ENCODE results near the gene KCNH5. TPM values are rescaled to one million over a fixed set of nuclear protein-coding genes. Genes with fewer than 3 reads are reported as not detected.

Gene KCNH5
- total and polyA plus RNA-seq, 2 of the 13 experiments (the other 11 are each of a cell fraction or from before 2014, with no cell fraction given) = not detected

DNA sequence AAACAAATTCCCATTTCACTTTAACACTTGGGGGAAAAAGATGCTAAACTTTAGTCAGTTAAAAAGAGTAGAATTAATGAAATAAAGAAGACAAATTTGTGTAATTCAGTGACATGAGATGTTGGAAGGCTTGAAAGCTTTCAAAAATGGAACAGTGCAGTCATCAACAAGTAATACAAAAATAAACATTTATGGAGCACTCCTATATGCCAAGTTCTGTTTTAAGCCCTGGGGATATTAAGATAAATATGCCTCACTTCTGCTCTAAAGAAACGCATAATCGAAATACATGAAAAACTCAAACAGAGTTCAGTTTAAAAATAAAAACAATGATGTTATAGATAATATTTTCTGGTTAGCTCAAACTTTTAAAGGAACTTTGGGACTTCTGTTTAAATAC, 93.0 kb downstream of the KCNH5 start (continued):
- TF ChIP-seq, protein P1, sequence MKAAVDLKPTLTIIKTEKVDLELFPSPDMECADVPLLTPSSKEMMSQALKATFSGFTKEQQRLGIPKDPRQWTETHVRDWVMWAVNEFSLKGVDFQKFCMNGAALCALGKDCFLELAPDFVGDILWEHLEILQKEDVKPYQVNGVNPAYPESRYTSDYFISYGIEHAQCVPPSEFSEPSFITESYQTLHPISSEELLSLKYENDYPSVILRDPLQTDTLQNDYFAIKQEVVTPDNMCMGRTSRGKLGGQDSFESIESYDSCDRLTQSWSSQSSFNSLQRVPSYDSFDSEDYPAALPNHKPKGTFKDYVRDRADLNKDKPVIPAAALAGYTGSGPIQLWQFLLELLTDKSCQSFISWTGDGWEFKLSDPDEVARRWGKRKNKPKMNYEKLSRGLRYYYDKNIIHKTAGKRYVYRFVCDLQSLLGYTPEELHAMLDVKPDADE (CRISPR knock-in tag; IDR thresholded peaks at IDR 0.05) = no peak
- TF ChIP-seq ZBTB40 (IDR thresholded peaks at IDR 0.05) = no peak
- TF ChIP-seq ZBTB40 (CRISPR knock-in tag; IDR thresholded peaks at IDR 0.05) = no peak
- no peak for TF ChIP-seq ZFP36L2 (CRISPR knock-in tag; IDR thresholded peaks at IDR 0.05)
- no peak for TF ChIP-seq ZNF746 (CRISPR knock-in tag; IDR thresholded peaks at IDR 0.05)
- TF ChIP-seq MED13 (CRISPR knock-in tag; IDR thresholded peaks at IDR 0.05) = no peak
- no peak for TF ChIP-seq ZNF710 (CRISPR knock-in tag; IDR thresholded peaks at IDR 0.05; ENCODE audit: borderline replicate concordance)
- TF ChIP-seq, protein P2, sequence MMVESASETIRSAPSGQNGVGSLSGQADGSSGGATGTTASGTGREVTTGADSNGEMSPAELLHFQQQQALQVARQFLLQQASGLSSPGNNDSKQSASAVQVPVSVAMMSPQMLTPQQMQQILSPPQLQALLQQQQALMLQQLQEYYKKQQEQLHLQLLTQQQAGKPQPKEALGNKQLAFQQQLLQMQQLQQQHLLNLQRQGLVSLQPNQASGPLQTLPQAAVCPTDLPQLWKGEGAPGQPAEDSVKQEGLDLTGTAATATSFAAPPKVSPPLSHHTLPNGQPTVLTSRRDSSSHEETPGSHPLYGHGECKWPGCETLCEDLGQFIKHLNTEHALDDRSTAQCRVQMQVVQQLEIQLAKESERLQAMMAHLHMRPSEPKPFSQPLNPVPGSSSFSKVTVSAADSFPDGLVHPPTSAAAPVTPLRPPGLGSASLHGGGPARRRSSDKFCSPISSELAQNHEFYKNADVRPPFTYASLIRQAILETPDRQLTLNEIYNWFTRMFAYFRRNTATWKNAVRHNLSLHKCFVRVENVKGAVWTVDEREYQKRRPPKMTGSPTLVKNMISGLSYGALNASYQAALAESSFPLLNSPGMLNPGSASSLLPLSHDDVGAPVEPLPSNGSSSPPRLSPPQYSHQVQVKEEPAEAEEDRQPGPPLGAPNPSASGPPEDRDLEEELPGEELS (CRISPR knock-in tag; IDR thresholded peaks at IDR 0.05) = no peak
- no peak for TF ChIP-seq SIX4 (CRISPR knock-in tag; IDR thresholded peaks at IDR 0.05)
- no peak for TF ChIP-seq NFKB2 (CRISPR knock-in tag; IDR thresholded peaks at IDR 0.05; ENCODE audit: borderline replicate concordance)
